IPS-20b (cell line): ENCODE measurements around the gene CASP10.
"Not testable (repeated sequence)": the region's sequence is repeated elsewhere in the genome, so short reads cannot be mapped to it uniquely, and the experiment has no call there.

Experiments used
- H3K27ac ChIP-seq: one replicate; pipeline ENCODE4 v1.5.1; 2013; ENCODE audit warnings: low read length
- H3K27me3 ChIP-seq: 2 replicates; pipeline ENCODE4 v1.6.1; 2013; ENCODE audit warnings: mild to moderate bottlenecking, low read length, inconsistent platforms; ENCODE audit not compliant: insufficient read depth
- H3K36me3 ChIP-seq: 2 replicates; pipeline ENCODE4 v1.6.1; 2013; ENCODE audit warnings: low read depth, mild to moderate bottlenecking, inconsistent platforms, low read length, moderate library complexity; ENCODE audit not compliant: insufficient read depth
- H3K4me1 ChIP-seq: 2 replicates; pipeline ENCODE4 v1.6.1; 2013; ENCODE audit warnings: mild to moderate bottlenecking, control low read depth, inconsistent platforms, low read length, moderate library complexity; ENCODE audit not compliant: insufficient read depth
- H3K4me3 ChIP-seq: 2 replicates; pipeline ENCODE4 v1.5.1; 2013; ENCODE audit warnings: mild to moderate bottlenecking, low read length, inconsistent platforms
- H3K9ac ChIP-seq: 2 replicates; pipeline ENCODE4 v1.6.1; 2013; ENCODE audit warnings: low read depth, mild to moderate bottlenecking, inconsistent platforms, low read length, moderate library complexity
- H3K9me3 ChIP-seq: 2 replicates; pipeline ENCODE4 v1.6.1; 2013; ENCODE audit warnings: mild to moderate bottlenecking, low read depth, low read length, inconsistent platforms; ENCODE audit not compliant: insufficient read depth

CASP10 gene

DNA sequence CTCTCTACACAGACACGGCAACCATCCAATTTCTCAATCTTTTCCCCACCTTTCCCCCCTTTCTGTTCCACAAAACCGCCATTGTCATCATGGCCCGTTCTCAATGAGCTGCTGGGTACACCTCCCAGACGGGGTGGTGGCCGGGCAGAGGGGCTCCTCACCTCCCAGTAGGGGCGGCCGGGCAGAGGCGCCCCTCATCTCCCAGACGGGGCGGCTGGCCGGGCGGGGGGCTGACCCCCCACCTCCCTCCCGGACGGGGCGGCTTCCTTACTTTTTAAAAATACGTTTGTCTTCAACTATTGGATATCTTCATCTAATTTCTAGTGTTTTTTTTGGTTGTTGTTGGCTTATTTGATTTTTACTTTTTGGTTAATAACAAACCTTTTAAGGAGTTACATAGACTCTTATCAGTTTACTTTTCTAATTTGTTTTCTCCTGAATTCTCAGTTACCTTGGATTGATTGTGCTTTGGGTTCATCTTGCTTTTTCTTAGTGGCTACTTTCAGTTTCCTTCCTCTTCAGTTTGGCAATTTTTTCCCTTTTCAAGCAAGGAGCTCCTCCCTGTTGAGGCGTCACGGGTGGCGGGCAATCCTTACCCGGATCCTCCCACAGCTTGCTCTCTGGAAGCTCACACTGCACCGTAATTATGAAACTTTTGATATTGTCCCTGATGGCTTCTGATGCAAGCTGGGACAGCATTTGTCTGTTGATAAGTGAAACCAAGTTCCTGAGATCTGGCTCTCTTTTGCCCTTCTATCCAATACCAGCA lies 56.4 kb downstream of the CASP10 start:
- not testable (repeated sequence) for H3K27me3 ChIP-seq, H3K36me3 ChIP-seq, H3K4me3 ChIP-seq, H3K27ac ChIP-seq, H3K9ac ChIP-seq, H3K9me3 ChIP-seq, H3K4me1 ChIP-seq

DNA sequence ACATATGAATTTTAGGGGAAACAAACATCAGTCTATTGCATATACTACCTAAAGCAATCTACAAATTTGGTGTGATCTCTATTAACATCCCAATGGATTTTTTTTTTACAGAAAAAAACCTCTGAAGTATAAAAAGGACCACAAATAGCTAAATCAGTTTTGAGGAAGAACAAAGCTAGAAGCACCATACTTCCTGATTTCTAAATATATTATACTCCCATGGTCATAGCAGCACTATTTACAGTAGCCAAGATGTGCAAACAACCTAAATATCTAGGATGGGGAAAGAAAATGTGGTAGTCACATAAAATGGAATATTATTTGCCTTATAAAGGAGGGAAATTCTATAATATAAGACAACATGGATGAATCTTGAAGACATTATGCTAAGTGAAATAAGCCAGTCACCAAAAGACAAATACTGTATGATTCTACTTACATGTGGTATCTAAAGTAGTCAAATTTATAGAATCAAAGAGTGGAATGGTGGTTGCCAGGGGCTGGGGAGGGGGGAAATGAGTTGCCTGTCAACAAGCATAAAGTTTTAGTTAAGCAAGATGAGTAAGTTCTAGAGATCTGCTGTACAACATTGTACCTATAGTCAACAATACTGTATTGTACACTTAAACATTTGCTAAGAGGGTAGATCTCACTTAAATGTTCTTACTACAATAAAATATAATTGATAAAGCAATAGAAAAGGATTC lies 59.8 kb downstream of the CASP10 start:
- H3K36me3 ChIP-seq, result no peaks in the 10 kb centered on the region; the same call in 1 of the 2 replicates
- no peak overlapping the region for H3K4me3 ChIP-seq
- no peaks in the 10 kb centered on the region for H3K4me1 ChIP-seq

DNA sequence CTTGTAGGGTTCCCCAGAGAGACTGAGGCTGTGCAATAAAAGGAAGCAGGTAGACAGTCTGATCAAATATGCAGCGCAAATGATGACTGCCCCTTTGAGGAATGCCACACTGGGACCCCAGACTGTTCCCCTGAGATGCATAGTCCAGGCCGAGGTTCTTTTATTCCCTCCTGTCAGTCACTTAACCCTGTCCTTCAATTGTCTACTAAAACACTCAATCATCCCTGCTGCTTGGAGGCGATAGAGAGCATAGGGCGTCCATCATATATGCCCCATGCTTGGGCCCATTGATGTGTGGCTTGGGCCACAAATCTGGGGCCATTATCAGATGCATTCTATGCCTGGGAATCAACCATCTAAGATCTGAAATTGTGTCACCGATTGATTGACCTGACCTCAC lies 61.9 kb downstream of the CASP10 start:
- no peak overlapping the region for H3K27ac ChIP-seq

More for the DNA sequence above, 59.8 kb downstream of the CASP10 start:
- Histone ChIP-seq H3K27me3 (no peaks in the 10 kb centered on the region), H3K9ac (no peak overlapping the region), H3K27ac (no peak overlapping the region), H3K9me3 (peaks cover 3% of the 10 kb centered on the region; the same call in 1 of the 2 replicates)

DNA sequence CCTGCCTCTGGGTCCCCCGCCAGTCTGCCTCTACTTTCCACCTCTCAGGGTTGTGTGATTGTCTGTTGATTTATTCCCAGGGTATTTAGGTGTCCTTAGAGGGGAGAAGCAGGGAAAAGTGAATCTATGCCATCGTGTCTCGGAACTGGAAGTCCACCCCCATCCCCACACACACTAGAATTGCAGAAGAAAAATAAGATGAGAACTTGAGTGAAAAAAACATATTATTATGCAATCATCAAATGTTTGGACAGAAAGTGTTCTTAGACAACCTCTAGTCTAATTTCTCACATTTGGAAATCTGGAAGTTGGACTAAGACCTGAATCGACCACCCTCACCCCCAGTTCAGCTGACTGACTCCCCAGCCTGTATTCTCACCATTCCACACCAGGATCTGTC lies 63.3 kb downstream of the CASP10 start:
- Histone ChIP-seq H3K27ac (no peak overlapping the region), H3K4me3 (no peak overlapping the region), H3K27me3 (no peaks in the 10 kb centered on the region), H3K9ac (no peak overlapping the region), H3K4me1 (no peaks in the 10 kb centered on the region), H3K9me3 (no peaks in the 10 kb centered on the region; the same call in 1 of the 2 replicates), H3K36me3 (no peaks in the 10 kb centered on the region)

More for the DNA sequence above, 61.9 kb downstream of the CASP10 start:
- H3K4me1 ChIP-seq, result no peaks in the 10 kb centered on the region
- no peak overlapping the region for H3K4me3 ChIP-seq
- no peak overlapping the region for H3K9ac ChIP-seq
- peaks cover 3% of the 10 kb centered on the region; the same call in 1 of the 2 replicates for H3K9me3 ChIP-seq
- H3K36me3 ChIP-seq, result no peaks in the 10 kb centered on the region; the same call in 1 of the 2 replicates
- H3K27me3 ChIP-seq, result no peaks in the 10 kb centered on the region

DNA sequence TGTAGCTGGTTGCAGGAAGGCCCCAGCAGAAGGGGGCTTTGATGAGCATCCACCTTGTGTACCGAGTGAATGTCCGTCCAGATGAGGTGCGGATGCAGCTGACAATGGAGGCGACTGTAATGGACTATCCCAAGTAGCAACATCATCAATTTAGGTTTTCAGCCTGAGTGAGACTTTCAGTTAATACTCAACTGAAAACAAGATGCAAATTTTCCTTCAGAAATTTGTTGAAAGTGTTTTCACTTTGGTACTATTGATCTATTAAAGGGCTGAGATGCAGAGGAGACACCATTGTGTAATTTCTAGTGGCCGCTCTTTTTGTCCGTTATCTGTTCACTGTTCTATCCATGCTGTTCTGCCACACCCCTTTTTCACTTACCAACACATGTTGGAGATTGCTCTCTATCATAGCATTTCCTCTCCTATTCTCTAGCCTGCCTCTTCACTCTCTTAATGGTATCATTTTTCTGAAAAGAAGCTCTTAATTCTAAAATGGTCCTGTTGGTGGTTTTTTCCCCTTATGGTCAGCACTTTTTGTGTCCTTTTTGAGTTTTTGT lies 65.4 kb downstream of the CASP10 start:
- no peak overlapping the region for H3K27ac ChIP-seq
- H3K4me3 ChIP-seq, result no peak overlapping the region
- no peaks in the 10 kb centered on the region for H3K9me3 ChIP-seq
- no peaks in the 10 kb centered on the region for H3K36me3 ChIP-seq
- H3K4me1 ChIP-seq, result no peaks in the 10 kb centered on the region
- H3K27me3 ChIP-seq, result no peaks in the 10 kb centered on the region
- no peak overlapping the region for H3K9ac ChIP-seq

DNA sequence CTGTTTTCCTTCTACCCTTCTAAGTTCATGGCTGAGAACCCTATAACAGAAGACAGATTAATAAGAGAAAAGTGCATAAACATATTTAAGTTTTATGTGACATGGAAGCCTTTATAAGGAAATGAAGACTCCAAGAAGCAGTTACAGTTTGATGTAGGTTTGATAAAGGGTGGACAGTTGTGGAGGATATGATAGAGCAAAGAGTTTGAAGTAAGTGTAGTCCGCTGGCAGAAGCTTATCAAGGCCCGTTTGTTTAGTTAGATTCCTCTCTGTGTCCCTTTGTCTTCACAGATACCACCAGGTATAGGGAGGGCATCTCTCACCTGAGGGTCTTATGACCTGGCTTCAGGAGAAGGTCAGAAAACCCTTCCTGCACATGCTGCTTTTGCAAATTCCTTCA lies 66.9 kb downstream of the CASP10 start:
- peaks cover 7% of the 10 kb centered on the region for H3K4me1 ChIP-seq
- no peaks in the 10 kb centered on the region for H3K9me3 ChIP-seq
- no peaks in the 10 kb centered on the region for H3K27me3 ChIP-seq
- H3K9ac ChIP-seq, result no peak overlapping the region
- no peak overlapping the region for H3K4me3 ChIP-seq
- H3K36me3 ChIP-seq, result no peaks in the 10 kb centered on the region
- no peak overlapping the region for H3K27ac ChIP-seq

DNA sequence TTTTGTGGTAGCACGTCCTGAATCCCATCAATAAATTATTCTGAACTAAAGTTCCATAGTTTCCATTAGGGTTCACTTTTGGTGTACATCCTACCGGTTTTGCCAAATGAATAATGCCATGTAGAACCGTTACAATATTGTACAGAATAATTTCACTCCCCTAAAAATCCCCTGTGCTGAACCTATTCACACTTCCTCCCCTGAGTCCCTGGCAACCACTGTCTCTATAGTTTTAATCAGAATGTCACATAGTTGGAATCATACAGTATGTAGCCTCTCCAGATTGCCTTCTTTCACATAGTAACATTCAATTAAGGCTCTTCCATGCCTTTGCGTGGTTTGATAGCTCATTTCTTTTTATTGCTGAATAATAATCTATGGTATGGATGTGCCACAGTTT lies 67.8 kb downstream of the CASP10 start:
- no peak overlapping the region for H3K4me3 ChIP-seq
- H3K9me3 ChIP-seq, result no peaks in the 10 kb centered on the region
- peaks cover 7% of the 10 kb centered on the region for H3K4me1 ChIP-seq
- no peak overlapping the region for H3K9ac ChIP-seq
- H3K27ac ChIP-seq, result no peak overlapping the region
- no peaks in the 10 kb centered on the region for H3K36me3 ChIP-seq
- H3K27me3 ChIP-seq, result no peaks in the 10 kb centered on the region

DNA sequence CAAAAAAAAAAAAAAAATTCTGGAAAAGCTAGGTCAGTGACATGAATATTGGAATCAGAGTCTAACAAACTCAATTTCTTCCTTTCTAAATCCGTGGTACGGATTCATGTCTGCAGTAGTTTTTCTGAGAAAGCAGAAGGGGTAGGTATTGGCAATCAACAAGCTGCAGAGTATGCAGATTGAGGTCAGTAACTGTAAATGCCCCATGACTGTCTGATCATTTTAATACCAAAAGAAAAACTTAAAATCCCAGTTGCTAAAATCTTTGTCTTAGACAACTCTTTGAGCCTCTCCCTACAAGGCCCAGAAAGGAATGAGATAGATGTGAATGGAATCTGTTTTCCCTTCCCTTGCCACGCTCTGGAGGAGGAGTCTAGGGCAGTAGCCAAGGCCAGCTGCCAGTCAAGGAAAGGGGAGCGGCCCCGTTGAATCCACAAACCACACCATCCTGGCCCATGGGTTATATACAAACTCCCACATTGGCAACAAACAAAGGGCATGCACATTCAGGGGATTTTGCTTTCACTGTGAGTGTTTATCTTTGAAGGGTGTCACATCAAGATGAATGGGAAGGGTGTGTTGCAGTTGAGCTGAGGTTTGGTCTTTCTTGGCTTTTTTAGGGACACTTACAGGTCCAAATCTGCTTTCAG lies 71.3 kb downstream of the CASP10 start:
- Histone ChIP-seq H3K9me3 (no peaks in the 10 kb centered on the region), H3K36me3 (no peaks in the 10 kb centered on the region), H3K27me3 (no peaks in the 10 kb centered on the region), H3K4me3 (no peak overlapping the region), H3K4me1 (peaks cover 25% of the 10 kb centered on the region), H3K27ac (no peak overlapping the region), H3K9ac (peak overlapping the region; percentile 50; the same call in 1 of the 2 replicates)

DNA sequence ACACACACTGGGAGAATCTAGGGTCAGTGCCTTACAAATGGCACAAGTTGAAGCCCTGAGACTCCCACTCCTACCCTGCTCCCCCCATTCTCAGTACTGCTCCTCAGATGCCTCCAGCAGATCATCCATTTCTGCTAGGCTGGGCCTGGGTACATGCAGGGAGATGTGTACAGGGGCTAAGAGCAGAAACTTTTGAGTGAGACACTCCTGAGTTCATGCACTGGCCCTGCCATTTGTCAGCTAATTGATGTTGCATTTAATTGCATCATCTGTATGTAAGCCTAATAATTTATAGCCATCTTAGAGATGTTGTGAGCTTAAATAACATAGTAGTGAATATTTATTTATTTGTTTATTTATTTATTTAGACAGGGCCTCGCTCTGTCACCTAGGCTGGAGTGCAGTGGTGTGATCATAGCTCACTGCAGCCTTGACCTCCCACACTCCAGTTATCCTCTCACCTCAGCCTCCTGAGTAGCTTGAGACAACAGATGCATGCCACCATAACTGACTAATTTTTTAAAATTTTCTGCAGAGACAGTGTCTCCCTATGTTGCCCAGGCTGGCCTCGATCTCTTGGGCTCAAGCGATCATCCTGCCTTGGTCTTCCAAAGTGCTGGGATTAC lies 72.6 kb downstream of the CASP10 start:
- H3K27ac ChIP-seq, result no peak overlapping the region
- no peaks in the 10 kb centered on the region for H3K9me3 ChIP-seq
- H3K36me3 ChIP-seq, result no peaks in the 10 kb centered on the region
- H3K27me3 ChIP-seq, result no peaks in the 10 kb centered on the region
- no peak overlapping the region for H3K9ac ChIP-seq
- peaks cover 25% of the 10 kb centered on the region for H3K4me1 ChIP-seq
- no peak overlapping the region for H3K4me3 ChIP-seq

DNA sequence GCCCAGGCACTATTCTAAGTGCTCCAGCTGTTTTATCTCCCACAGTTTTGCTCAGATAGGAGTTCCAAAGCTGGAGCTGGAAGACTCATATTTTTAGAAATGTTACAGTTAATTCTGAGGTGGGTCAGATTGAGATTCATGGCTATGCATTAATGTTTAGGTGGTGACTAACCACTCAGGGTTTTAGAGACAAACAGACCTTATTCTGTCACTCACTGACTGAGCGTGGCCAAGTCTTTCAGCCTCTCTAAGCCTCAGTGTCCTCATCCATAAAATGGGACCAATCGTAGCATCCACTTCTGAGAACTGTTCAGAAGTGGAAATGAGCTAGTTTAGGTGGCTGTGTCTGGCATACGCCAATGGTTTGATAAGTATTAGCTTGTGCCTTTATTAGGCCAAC lies 73.1 kb downstream of the CASP10 start:
- Histone ChIP-seq H3K9me3 (no peaks in the 10 kb centered on the region), H3K36me3 (no peaks in the 10 kb centered on the region), H3K27me3 (no peaks in the 10 kb centered on the region), H3K4me1 (peaks cover 25% of the 10 kb centered on the region), H3K9ac (no peak overlapping the region), H3K4me3 (no peak overlapping the region), H3K27ac (no peak overlapping the region)

DNA sequence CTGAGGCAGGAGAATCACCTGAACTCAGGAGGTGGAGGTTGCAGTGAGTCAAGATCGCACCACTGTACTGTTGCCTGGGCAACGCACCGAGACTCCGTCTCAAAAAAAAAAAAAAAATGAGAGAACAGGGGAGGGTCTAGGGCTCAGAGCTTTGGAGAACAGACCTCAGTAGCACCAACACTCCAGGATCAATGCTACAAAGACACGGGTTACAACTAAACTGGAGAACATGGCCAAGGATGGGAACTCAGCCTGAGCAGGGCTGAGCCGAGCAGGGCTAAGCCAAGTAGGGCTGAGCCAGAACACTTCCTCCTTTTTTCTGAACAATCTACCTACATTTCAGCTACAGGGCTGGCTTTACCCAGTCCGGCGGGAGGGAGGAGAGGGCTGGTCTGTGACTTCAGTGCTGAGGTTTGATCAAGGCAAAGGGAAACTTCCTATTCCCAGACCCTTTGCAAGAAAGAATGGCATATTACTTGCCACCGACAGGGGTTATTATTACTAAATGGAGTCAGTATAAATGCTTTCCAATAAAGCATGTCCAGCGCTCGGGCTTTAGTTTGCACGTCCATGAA lies 74.5 kb downstream of the CASP10 start:
- no peaks in the 10 kb centered on the region for H3K9me3 ChIP-seq
- no peaks in the 10 kb centered on the region for H3K36me3 ChIP-seq
- peaks cover 25% of the 10 kb centered on the region for H3K4me1 ChIP-seq
- no peaks in the 10 kb centered on the region for H3K27me3 ChIP-seq
- peak overlapping the region; percentile 50; the same call in 1 of the 2 replicates for H3K4me3 ChIP-seq
- peak overlapping the region; percentile 49; the same call in 1 of the 2 replicates for H3K9ac ChIP-seq
- no peak overlapping the region for H3K27ac ChIP-seq
